VCaP (cell line): ENCODE results near the gene PAFAH1B1.
"Not testable (repeated sequence)": the region's sequence is repeated elsewhere in the genome, so short reads cannot be mapped to it uniquely, and the experiment has no call there.

Experiments used
- H3K27ac ChIP-seq: fragments of 450-650 bp; 2 replicates; pipeline ENCODE4 v1.5.1; 2017
- CTCF ChIP-seq: fragments of 450-650 bp; conservative IDR thresholded peaks from 2 replicates; pipeline ENCODE4 v1.5.1; 2017; ENCODE audit warnings: mild to moderate bottlenecking, moderate library complexity

PAFAH1B1 gene

GRCh38 chr17:2612630-2613029 lies 19.2 kb downstream of the PAFAH1B1 start:
- no peak overlapping the region for H3K27ac ChIP-seq
- TF ChIP-seq CTCF, result no peak

- TF ChIP-seq CTCF, result no peak
- H3K27ac ChIP-seq, result no peak overlapping the region
These were observed 19.8 kb downstream of the PAFAH1B1 start for GRCh38 chr17:2613089-2613808.

- no peak overlapping the region for H3K27ac ChIP-seq
- no peak for TF ChIP-seq CTCF
These were observed 22.4 kb downstream of the PAFAH1B1 start for GRCh38 chr17:2615882-2616281.

DNA sequence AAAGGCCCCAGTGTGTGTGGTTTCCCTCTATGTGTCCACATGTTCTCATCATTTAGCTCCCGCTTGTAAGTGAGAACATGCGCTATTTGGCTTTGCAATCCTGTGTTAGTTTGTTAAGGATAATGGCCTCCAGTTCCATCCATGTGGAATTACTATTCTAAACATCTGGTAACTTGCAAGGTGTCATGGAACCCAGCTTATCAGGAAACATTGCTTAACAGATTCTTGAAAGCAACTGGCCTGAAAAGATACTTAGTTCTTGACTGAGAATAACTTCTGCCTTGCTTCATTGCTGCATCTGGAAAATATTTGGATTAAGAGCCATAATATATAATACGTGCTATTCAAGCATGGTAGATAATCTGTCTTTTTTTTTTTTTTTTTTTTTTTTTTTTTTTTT lies 27.8 kb downstream of the PAFAH1B1 start:
- no peak for TF ChIP-seq CTCF
- H3K27ac ChIP-seq, result no peak overlapping the region

DNA sequence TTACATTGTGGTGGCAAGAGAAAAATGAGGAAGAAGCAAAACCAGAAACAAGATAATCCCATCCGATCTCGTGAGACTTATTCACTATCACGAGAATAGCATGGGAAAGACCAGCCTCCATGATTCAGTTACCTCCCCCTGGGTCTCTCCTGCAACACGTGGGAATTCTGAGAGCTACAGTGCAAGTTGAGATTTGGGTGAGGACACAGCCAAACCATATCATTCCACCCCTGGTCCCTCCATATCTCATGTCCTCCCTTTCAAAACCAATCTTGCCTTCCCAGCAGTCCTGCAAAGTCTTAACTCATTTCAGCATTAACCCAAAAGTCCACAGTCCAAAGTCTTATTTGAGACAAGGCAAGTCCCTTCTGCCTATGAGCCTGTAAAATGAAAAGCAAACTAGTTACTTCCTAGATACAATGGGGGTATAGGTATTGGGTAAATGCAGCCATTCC lies 28.5 kb downstream of the PAFAH1B1 start:
- not testable (repeated sequence) for H3K27ac ChIP-seq

DNA sequence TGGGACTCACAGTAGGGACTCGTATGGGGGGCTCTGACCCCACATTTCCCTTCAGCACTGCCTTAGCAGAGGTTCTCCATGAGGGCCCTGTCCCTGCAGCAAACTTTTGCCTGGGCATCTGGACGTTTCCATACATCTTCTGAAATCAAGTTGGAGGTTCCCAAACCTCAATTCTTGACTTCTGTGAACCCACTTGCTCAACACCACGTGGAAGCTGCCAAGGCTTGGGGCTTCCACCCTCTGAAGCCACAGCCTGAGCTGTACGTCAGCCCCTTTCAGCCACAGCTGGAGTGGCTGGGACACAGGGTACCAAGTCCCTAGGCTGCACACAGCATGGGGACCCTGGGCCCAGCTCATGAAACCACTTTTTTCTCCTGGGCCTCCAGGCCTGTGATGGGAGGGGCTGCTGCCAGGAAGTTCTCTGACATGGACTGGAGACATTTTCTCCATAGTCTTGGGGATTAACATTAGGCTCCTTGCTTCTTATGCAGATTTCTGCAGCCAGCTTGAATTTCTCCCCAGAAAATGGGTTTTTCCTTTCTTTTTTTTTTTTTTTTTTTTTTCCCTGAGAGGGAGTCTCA lies 29.4 kb downstream of the PAFAH1B1 start:
- H3K27ac ChIP-seq, result not testable (repeated sequence)

DNA sequence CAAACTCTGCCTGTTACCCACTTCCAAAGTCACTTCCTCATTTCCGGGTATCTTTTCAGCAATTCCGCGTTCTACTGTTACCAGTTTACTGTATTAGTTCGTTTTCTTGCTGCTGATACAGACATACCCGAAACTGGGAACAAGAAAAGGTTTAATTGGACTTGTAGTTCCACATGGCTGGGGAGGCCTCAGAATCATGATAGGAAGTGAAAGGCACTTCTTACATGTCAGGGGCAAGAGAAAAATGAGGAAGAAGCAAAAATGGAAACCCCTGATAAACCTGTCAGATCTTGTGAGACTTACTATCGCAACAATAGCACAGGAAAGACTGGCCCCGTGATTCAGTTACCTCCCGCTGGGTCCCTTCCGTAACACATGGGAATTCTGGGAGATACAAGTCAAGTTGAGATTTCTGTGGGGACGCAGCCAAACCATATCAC lies 30.9 kb downstream of the PAFAH1B1 start:
- TF ChIP-seq CTCF, result no peak
- H3K27ac ChIP-seq, result no peak overlapping the region

DNA sequence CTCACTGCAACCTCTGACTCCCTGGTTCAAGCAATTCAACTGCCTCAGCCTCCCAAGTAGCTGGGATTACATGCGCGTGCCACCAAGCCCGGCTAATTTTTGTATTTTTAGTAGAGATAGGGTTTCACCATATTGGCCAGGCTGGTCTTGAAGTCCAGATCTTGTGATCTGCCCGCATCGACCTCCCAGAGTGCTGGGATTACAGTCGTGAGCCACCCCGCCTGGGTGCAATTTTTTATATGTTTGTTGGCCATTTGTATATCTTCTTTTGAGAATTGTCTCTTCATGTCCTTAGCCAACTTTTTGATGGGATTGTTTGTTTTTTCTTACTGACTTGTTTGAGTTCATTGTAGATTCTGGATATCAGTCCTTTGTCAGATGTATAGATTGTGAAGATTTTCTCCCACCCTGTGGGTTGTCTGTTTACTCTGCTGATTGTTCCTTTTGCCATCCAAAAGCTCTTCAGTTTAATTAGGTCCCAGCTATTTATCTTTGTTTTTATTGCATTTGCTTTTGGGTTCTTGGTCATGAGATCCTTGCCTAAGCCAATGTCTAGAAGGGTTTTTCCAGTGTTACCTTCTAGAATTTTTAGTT lies 33.3 kb downstream of the PAFAH1B1 start:
- H3K27ac ChIP-seq, result peak overlapping the region; percentile 37

GRCh38 chr17:2628922-2629321 lies 35.5 kb downstream of the PAFAH1B1 start:
- not testable (repeated sequence) for H3K27ac ChIP-seq
